ENCODE data around the gene SLC39A11.

GRCh38 chr17:72613396-72613795 lies 479.1 kb downstream of the SLC39A11 start:
- TF ChIP-seq POLR2A (IDR thresholded peaks at IDR 0.05) (no peak), CTCF (IDR thresholded peaks at IDR 0.05) (no peak)

All from esophagus squamous epithelium (tissue), 4 donors.